H1 (cell line): Measurements from ENCODE around the gene TTC22. TPM values are rescaled to one million over a fixed set of nuclear protein-coding genes. Genes with fewer than 3 reads are reported as not detected.
A peak's percentile ranks its signal among the peaks of the same experiment; 100 is the strongest.

Experiments used
- CTCF ChIA-PET: fragments of 300-600 bp; sonication (Branson Sonifier 250); formaldehyde crosslinking; loops from one replicate; lab custom pipeline; 2021; ENCODE audit not compliant: partially characterized antibody; lab: Charles Lee
- POLR2A ChIA-PET: fragments of 300-600 bp; sonication (Branson Sonifier 250); formaldehyde crosslinking; loops from one replicate; lab custom pipeline; 2021; ENCODE audit warnings: inconsistent platforms; ENCODE audit not compliant: partially characterized antibody; lab: Charles Lee
- DNase-seq, 2 experiments: peaks; one replicate each; pipeline versions ENCODE4 v3.0.0 to v3.0.0-alpha.2; 2010 to 2022; ENCODE audit warnings: low spot score in 2 of 2, low read depth in 1 of 2, mixed read lengths in 1 of 2
- FAIRE-seq: peaks from 2 replicates; lab custom pipeline; 2011; peaks lifted over from hg19 to GRCh38; lab: Jason Lieb, UNC
- H2AFZ ChIP-seq: 2 replicates; pipeline ENCODE4 v1.8.1; 2012; ENCODE audit warnings: low read length, inconsistent platforms
- H2AK5ac ChIP-seq: 2 replicates; pipeline ENCODE4 v1.6.1; 2013; ENCODE audit warnings: low read depth, low read length
- H2BK120ac ChIP-seq: replicated peaks from 2 replicates; pipeline ENCODE3; 2013; ENCODE audit warnings: low read depth, low read length, inconsistent platforms
- H2BK12ac ChIP-seq: 2 replicates; pipeline ENCODE4 v1.6.1; 2013; ENCODE audit warnings: low read depth, low read length
- H2BK15ac ChIP-seq: 2 replicates; pipeline ENCODE4 v1.6.1; 2013; ENCODE audit warnings: low read length
- H2BK20ac ChIP-seq: 2 replicates; pipeline ENCODE4 v1.6.1; 2013; ENCODE audit warnings: low read length
- H2BK5ac ChIP-seq: 2 replicates; pipeline ENCODE4 v1.6.1; 2013; ENCODE audit warnings: low read depth, low read length
- H3K14ac ChIP-seq: 2 replicates; pipeline ENCODE4 v1.6.1; 2013; ENCODE audit warnings: inconsistent platforms; ENCODE audit not compliant: insufficient read length
- H3K18ac ChIP-seq: 2 replicates; pipeline ENCODE4 v1.6.1; 2013; ENCODE audit warnings: low read length; ENCODE audit errors: extremely low read depth
- H3K23ac ChIP-seq: 2 replicates; pipeline ENCODE4 v1.6.1; 2013; ENCODE audit warnings: inconsistent platforms; ENCODE audit not compliant: insufficient read length
- H3K23me2 ChIP-seq: 2 replicates; pipeline ENCODE4 v1.6.1; 2013; ENCODE audit warnings: low read depth, low read length
- H3K27ac ChIP-seq: 2 replicates; pipeline ENCODE4 v1.6.1; 2011; ENCODE audit warnings: low read depth, low read length, inconsistent platforms
- H3K27me3 ChIP-seq, 4 experiments: replicated peaks in 1 of 4; 1 replicate in 1 of 4; 2 replicates in 3 of 4; pipeline versions ENCODE4 v1.6.1 to v1.8.1; 2011 to 2013; ENCODE audit warnings: low read length in 3 of 4, mild to moderate bottlenecking in 3 of 4, inconsistent platforms in 2 of 4, mixed read lengths in 2 of 4, moderate library complexity in 1 of 4; ENCODE audit not compliant: control insufficient read depth in 3 of 4, insufficient read depth in 3 of 4; ENCODE audit errors: extremely low read depth in 1 of 4
- H3K36me3 ChIP-seq, 4 experiments: 2 replicates each; pipeline versions ENCODE4 v1.6.1 to v1.8.1; 2011 to 2013; ENCODE audit warnings: mild to moderate bottlenecking in 4 of 4, low read length in 3 of 4, moderate library complexity in 2 of 4, control low read depth in 1 of 4, inconsistent platforms in 1 of 4; ENCODE audit not compliant: insufficient read depth in 4 of 4, control insufficient read depth in 2 of 4
- H3K4ac ChIP-seq: replicated peaks from 2 replicates; pipeline ENCODE3; 2013; ENCODE audit warnings: low read length, low read depth, mixed read lengths, inconsistent platforms; ENCODE audit not compliant: insufficient read length
- H3K4me1 ChIP-seq, 4 experiments: replicated peaks in 1 of 4; 1 replicate in 1 of 4; 2 replicates in 3 of 4; pipeline versions ENCODE4 v1.6.1 to v1.8.1; 2011 to 2013; ENCODE audit warnings: low read length in 3 of 4, inconsistent platforms in 2 of 4, mixed read lengths in 1 of 4; ENCODE audit not compliant: insufficient read depth in 4 of 4, control insufficient read depth in 3 of 4
- H3K4me2 ChIP-seq, 2 experiments: 2 replicates each; pipeline versions ENCODE4 v1.6.1 to v1.8.1; 2011 to 2013; ENCODE audit warnings: low read depth in 2 of 2, low read length in 2 of 2, control low read depth in 1 of 2, inconsistent platforms in 1 of 2, mild to moderate bottlenecking in 1 of 2; ENCODE audit not compliant: insufficient read depth in 1 of 2
- H3K4me3 ChIP-seq, 4 experiments: fragments of 200-600, 300-600 bp in 1 of 4; sonication (generic), shearing (Covaris generic), sonication (Bioruptor Twin) in 1 of 4; 2 replicates each; pipeline versions ENCODE4 v1.5.1 to v1.8.1; 2011 to 2016; ENCODE audit warnings: low read length in 4 of 4, low read depth in 3 of 4, control low read depth in 2 of 4, inconsistent platforms in 2 of 4, mild to moderate bottlenecking in 2 of 4, mixed read lengths in 1 of 4, moderate library complexity in 1 of 4; ENCODE audit not compliant: insufficient read depth in 2 of 4; ENCODE audit errors: extremely low read depth in 1 of 4
- H3K56ac ChIP-seq: replicated peaks from 2 replicates; pipeline ENCODE3; 2013; ENCODE audit warnings: low read depth, mild to moderate bottlenecking, mixed read lengths, low read length, inconsistent platforms; ENCODE audit not compliant: insufficient read length
- H3K79me1 ChIP-seq: 2 replicates; pipeline ENCODE4 v1.6.1; 2013; ENCODE audit warnings: low read depth, low read length, control low read depth
- H3K79me2 ChIP-seq, 2 experiments: 2 replicates each; pipeline versions ENCODE4 v1.6.1 to v1.8.1; 2012 to 2013; ENCODE audit warnings: low read length in 2 of 2, mild to moderate bottlenecking in 2 of 2, inconsistent platforms in 1 of 2; ENCODE audit not compliant: insufficient read depth in 2 of 2, control insufficient read depth in 1 of 2
- H3K9ac ChIP-seq, 4 experiments: replicated peaks in 1 of 4; 1 replicate in 1 of 4; 2 replicates in 3 of 4; pipeline versions ENCODE4 v1.6.1 to v1.8.1; 2011 to 2013; ENCODE audit warnings: low read depth in 3 of 4, low read length in 3 of 4, control low read depth in 2 of 4, mild to moderate bottlenecking in 2 of 4, moderate library complexity in 2 of 4, inconsistent platforms in 1 of 4; ENCODE audit errors: extremely low read depth in 1 of 4
- H3K9me3 ChIP-seq, 2 experiments: 2 replicates each; pipeline versions ENCODE4 v1.6.1 to v1.8.1; 2012 to 2013; ENCODE audit warnings: mild to moderate bottlenecking in 2 of 2, moderate library complexity in 2 of 2, control low read depth in 1 of 2, inconsistent platforms in 1 of 2, low read depth in 1 of 2, low read length in 1 of 2, mixed read lengths in 1 of 2; ENCODE audit not compliant: insufficient read depth in 2 of 2
- H4K20me1 ChIP-seq, 2 experiments: replicated peaks in 1 of 2; 2 replicates each; pipeline versions ENCODE3 to v1.8.1; 2011 to 2013; ENCODE audit warnings: inconsistent platforms in 2 of 2, low read length in 2 of 2, mild to moderate bottlenecking in 1 of 2; ENCODE audit not compliant: insufficient read depth in 2 of 2, control insufficient read depth in 1 of 2
- H4K5ac ChIP-seq: 2 replicates; pipeline ENCODE4 v1.6.1; 2013; ENCODE audit warnings: low read length, low read depth, mixed read lengths, inconsistent platforms; ENCODE audit not compliant: insufficient read length
- H4K8ac ChIP-seq: 2 replicates; pipeline ENCODE4 v1.8.0; 2013; ENCODE audit warnings: mild to moderate bottlenecking, moderate library complexity, low read length, inconsistent platforms; ENCODE audit not compliant: insufficient read depth; ENCODE audit errors: extremely low read depth
- H4K91ac ChIP-seq: replicated peaks from 2 replicates; pipeline ENCODE3; 2013; ENCODE audit warnings: low read length, mixed read lengths, inconsistent platforms; ENCODE audit not compliant: insufficient read length
- CBX8 ChIP-seq: fragments of 300-800, 300-1000 bp; sonication (generic); IDR thresholded peaks from 2 replicates; pipeline ENCODE4 v1.7.1; 2016; ENCODE audit warnings: low read depth, low read length, borderline replicate concordance
- POLR2A ChIP-seq, 2 experiments: IDR thresholded peaks; 1 replicate in 1 of 2; 2 replicates in 1 of 2; pipeline ENCODE4 v1.6.1; 2011; ENCODE audit warnings: low read depth in 2 of 2, low read length in 2 of 2, mild to moderate bottlenecking in 2 of 2; ENCODE audit errors: control extremely low read depth in 1 of 2
- RAD21 ChIP-seq, 2 experiments: IDR thresholded peaks in 1 of 2; conservative IDR thresholded peaks in 1 of 2; 2 replicates each; pipeline ENCODE4 v1.6.1; 2011; ENCODE audit warnings: low read depth in 2 of 2, low read length in 2 of 2, improper control_type of control experiment in 1 of 2, inconsistent platforms in 1 of 2, mild to moderate bottlenecking in 1 of 2, moderate library complexity in 1 of 2
- SP2 ChIP-seq: IDR thresholded peaks from 2 replicates; pipeline ENCODE4 v1.6.1; 2012; ENCODE audit warnings: mild to moderate bottlenecking, low read length, inconsistent platforms
- WGBS, 2 experiments: shearing (Covaris generic) in 1 of 2; methylation state at CpG; one replicate each; pipeline versions ENCODE4 v1.1.6 to v1.1.7; 2013 to 2015; ENCODE audit warnings: low lambda C conversion rate in 2 of 2, mixed read lengths in 2 of 2, inconsistent platforms in 1 of 2, low coverage in 1 of 2, missing lambda C conversion rate in 1 of 2; ENCODE audit not compliant: insufficient replicate concordance in 2 of 2, insufficient coverage in 1 of 2, insufficient read length in 1 of 2; ENCODE audit errors: extremely low coverage in 1 of 2, missing lambda C conversion rate in 1 of 2; 5-methylcytosine and 5-hydroxymethylcytosine counted together
- long read RNA-seq, 2 experiments: library from RNA in 1 of 2; library from capped mRNA in 1 of 2; stranded (forward); transcript quantifications; one replicate each; pipeline ENCODE4 v2.0.0, GENCODE V29; 2021; ENCODE audit warnings: inconsistent platforms in 1 of 2
- polyA minus RNA-seq, 3 experiments: library from RNA; depleted of rRNA, polyadenylated mRNA; stranded (reverse); fragments of >200 nt; gene quantifications; 1 replicate in 2 of 3; 2 replicates in 1 of 3; pipeline ENCODE4 v1.2.3, GENCODE V29; 2011
- polyA plus RNA-seq, 7 experiments: library from polyadenylated mRNA; depleted of rRNA in 3 of 7; stranded (reverse) in 5 of 7; unstranded in 2 of 7; fragments of >200 nt in 5 of 7; fragments of 200-250 nt in 2 of 7; gene quantifications; 1 replicate in 5 of 7; 2 replicates in 1 of 7; 4 replicates in 1 of 7; pipeline versions ENCODE4 v1.2.1 to v1.2.3, GENCODE V29; 2011 to 2013; ENCODE audit warnings: missing spikeins in 2 of 7, mixed read lengths in 2 of 7
- total RNA-seq: library from RNA; stranded (reverse); fragmentation: NEBNext Ultra II Directional; extraction: Animal tissue kit (Norgen Biotek cat#: 25700); gene quantifications from 2 replicates; pipeline ENCODE4 v1.2.1, GENCODE V29; 2021
- TF ChIP-seq, protein P1 (sequence below), 3 experiments: IDR thresholded peaks; 1 replicate in 2 of 3; 2 replicates in 1 of 3; pipeline versions ENCODE4 v1.5.1 to v1.6.1; 2011; ENCODE audit warnings: low read length in 3 of 3, mild to moderate bottlenecking in 3 of 3, inconsistent platforms in 2 of 3, low read depth in 1 of 3, moderate library complexity in 1 of 3; ENCODE audit not compliant: insufficient read depth in 1 of 3; ENCODE audit errors: control extremely low read depth in 1 of 3

Gene TTC22
- total RNA-seq = 1.1 and 1.6 TPM in 2 replicates
- polyA plus RNA-seq (2011; rRNA removed) = 1.00 and 1.7 TPM in 2 replicates
- 1.4 TPM for polyA plus RNA-seq (2011; cell fraction: cytosol; rRNA removed)
- 2.3 TPM for polyA plus RNA-seq (2011; cell fraction: nucleus; rRNA removed)
- 0.83 to 0.94 TPM (median 0.94 TPM) in 4 replicates for polyA plus RNA-seq (2012, experiment 1 of 2)
- 0.43 TPM for polyA plus RNA-seq (2012, experiment 2 of 2)
- polyA plus RNA-seq (2013, experiment 1 of 2) = 0.83 TPM
- 0.70 TPM for polyA plus RNA-seq (2013, experiment 2 of 2)
- polyA minus RNA-seq (2011; rRNA and poly(A)+ RNA removed) = 0.49 and 0.79 TPM in 2 replicates
- 0.66 TPM for polyA minus RNA-seq (2011; cell fraction: cytosol; rRNA and poly(A)+ RNA removed)
- 0.80 TPM for polyA minus RNA-seq (2011; cell fraction: nucleus; rRNA and poly(A)+ RNA removed)
- long read RNA-seq, experiment 1 = 0 reads
- long read RNA-seq, experiment 2 = 0 reads

DNA sequence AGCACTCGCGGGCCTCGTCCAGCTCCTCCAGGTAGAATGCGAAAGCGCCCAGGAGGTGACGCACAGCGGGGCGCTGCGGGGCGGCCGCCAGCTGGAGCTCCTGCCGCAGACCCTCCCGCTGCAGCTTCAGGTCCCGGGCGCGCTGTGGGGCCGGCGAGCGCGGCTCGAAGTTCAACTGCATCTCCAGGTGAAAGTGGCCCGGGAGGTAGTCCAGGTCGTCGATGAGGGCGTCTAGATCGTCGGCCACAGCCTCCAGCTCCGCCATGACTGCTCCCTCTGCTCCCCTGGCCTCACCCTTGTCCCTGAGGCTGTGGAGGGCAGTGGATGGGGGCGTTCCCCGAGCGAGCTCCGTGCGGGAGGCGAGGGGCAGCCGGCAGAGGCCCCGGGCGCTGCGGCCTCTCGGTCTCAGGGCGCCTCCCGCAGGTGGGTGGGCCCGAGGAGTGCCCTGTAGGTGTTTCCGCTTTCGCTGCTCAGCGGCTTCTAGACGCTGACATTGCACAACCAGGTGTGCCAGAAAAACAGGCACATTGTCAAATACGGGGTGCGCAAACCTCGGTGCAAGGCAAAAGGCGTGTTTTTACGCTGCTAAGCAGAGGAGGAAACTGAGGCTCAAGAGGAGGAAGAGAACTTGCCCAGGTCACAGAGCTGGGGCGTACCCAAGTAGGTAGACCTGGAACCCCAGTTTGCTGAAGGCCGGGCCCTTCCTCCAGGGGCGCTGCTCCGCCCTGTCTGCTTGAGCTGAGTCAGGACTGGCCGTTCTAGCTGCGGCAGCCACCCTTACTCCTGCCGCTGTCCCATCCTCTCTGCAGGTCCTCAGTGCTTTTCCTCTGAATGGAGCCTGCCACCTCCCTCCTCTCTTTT, at the start of gene TTC22:
TSS of gene TTC22 (minus strand) at position 425 of the 861 bp plus-strand sequence. CDS start at position 265, 160 bp downstream.
- Histone ChIP-seq H3K79me1 (no peaks in the 10 kb centered on the region; the same call in 1 of the 2 replicates), H3K9ac (no peak within 1 kb of the TSS), H2AFZ (peak within 1 kb of the TSS; percentile 69; the same call in 1 of the 2 replicates), H2AK5ac (no peak within 1 kb of the TSS; the same call in 1 of the 2 replicates), H3K4me1 (peaks cover 0 to 8% (median under 1%) of the 10 kb centered on the region in 4 experiments; a peak in 3 of 7 replicates), H3K4me3 (peak within 1 kb of the TSS; percentile 19 to 51 (median 22); a peak in 7 of 8 replicates), H3K14ac (no peak within 1 kb of the TSS), H2BK120ac (no peak within 1 kb of the TSS), H4K8ac (peak within 1 kb of the TSS; percentile 94), H3K36me3 (no peaks in the 10 kb centered on the region), H2BK20ac (0 out of 2 replicates have a peak within 1 kb of the TSS, but pooled peaks have one; percentile 43), H3K23me2 (peaks cover 3% of the 10 kb centered on the region; the same call in 1 of the 2 replicates), H3K27ac (no peak within 1 kb of the TSS), H3K18ac (peak within 1 kb of the TSS; percentile 78), H2BK5ac (peak within 1 kb of the TSS; percentile 35; the same call in 1 of the 2 replicates), H3K4ac (no peak within 1 kb of the TSS), H3K23ac (no peak within 1 kb of the TSS), H4K5ac (peak within 1 kb of the TSS; percentile 55), H3K27me3 (peaks cover 5 to 23% (median 16%) of the 10 kb centered on the region in 4 experiments; a peak in 6 of 7 replicates), H2BK15ac (peak within 1 kb of the TSS; percentile 75; the same call in 1 of the 2 replicates), H3K79me2 (no peaks in the 10 kb centered on the region), H4K91ac (peak within 1 kb of the TSS; percentile 75), H2BK12ac (0 out of 2 replicates have a peak within 1 kb of the TSS, but pooled peaks have one; percentile 39), H3K56ac (no peak within 1 kb of the TSS), H3K9me3 (no peaks in the 10 kb centered on the region), H4K20me1 (no peaks in the 10 kb centered on the region), H3K4me2 (peak within 1 kb of the TSS; percentile 59)
- DNase-seq = peak in 1 of 2 experiments; percentile 73
- FAIRE-seq = no peak
- 45% methylated on average over 46 of the region's 58 CpGs; no CpG with 5 or more reads in 1 of the 2 experiments for WGBS, 2 experiments
- POLR2A ChIA-PET = interaction anchor here (1.0 to 1.8 kb wide), 6 partner anchors 9 to 127 kb away, joined by 3 to 5 read pairs (median 4); no protein-coding TSS in a partner anchor
- CTCF ChIA-PET = interaction anchor here (0.8 to 4.3 kb wide), 30 partner anchors 8 to 689 kb away, joined by 3 to 58 read pairs (median 4); partner anchors contain the start of gene TTC4
- TF ChIP-seq CBX8 = no peak
- no peak for TF ChIP-seq SP2
- TF ChIP-seq, protein P1, sequence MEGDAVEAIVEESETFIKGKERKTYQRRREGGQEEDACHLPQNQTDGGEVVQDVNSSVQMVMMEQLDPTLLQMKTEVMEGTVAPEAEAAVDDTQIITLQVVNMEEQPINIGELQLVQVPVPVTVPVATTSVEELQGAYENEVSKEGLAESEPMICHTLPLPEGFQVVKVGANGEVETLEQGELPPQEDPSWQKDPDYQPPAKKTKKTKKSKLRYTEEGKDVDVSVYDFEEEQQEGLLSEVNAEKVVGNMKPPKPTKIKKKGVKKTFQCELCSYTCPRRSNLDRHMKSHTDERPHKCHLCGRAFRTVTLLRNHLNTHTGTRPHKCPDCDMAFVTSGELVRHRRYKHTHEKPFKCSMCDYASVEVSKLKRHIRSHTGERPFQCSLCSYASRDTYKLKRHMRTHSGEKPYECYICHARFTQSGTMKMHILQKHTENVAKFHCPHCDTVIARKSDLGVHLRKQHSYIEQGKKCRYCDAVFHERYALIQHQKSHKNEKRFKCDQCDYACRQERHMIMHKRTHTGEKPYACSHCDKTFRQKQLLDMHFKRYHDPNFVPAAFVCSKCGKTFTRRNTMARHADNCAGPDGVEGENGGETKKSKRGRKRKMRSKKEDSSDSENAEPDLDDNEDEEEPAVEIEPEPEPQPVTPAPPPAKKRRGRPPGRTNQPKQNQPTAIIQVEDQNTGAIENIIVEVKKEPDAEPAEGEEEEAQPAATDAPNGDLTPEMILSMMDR (IDR thresholded peaks at IDR 0.05; ENCODE audit: control extremely low read depth in 1 of 3, insufficient read depth in 1 of 3, low read depth in 1 of 3, low read length in 3 of 3) = peak; percentile 32 to 72 (median 51); a peak in 3 of 4 replicates
- no peak for TF ChIP-seq POLR2A (IDR thresholded peaks at IDR 0.05; ENCODE audit: control extremely low read depth in 1 of 2, low read depth in 2 of 2, low read length in 2 of 2)
- peak; percentile 56 to 67 for TF ChIP-seq RAD21 (IDR thresholded peaks at IDR 0.05 in 1 of 2, conservative IDR thresholded peaks at IDR 0.05 in 1 of 2; ENCODE audit: low read depth in 2 of 2, low read length in 2 of 2)
